Measurements from ENCODE around the gene CSF2RB.
A peak's percentile ranks its signal among the peaks of the same experiment; 100 is the strongest.
"Not testable (repeated sequence)": the region's sequence is repeated elsewhere in the genome, so short reads cannot be mapped to it uniquely, and the experiment has no call there.

The CSF2RB gene

GRCh38 chr22:36977401-36977861, 64.0 kb downstream of the CSF2RB start:
- DNase-seq, result peak; percentile 34 to 59

GRCh38 chr22:36977947-36978660, 64.7 kb downstream of the CSF2RB start:
- peak; percentile 75 to 79 for DNase-seq

- DNase-seq, result no peak
Observed at GRCh38 chr22:36979016-36979910, 65.8 kb downstream of the CSF2RB start.

- no peak for DNase-seq
Observed at GRCh38 chr22:36981247-36981775, 67.9 kb downstream of the CSF2RB start.

GRCh38 chr22:36982136-36982535, 68.7 kb downstream of the CSF2RB start:
- no peak for DNase-seq

- no peak for DNase-seq
Observed at GRCh38 chr22:36985211-36985889, 71.9 kb downstream of the CSF2RB start.

GRCh38 chr22:36986242-36986821, 72.9 kb downstream of the CSF2RB start:
- DNase-seq, result peak in 1 of 2 experiments; percentile 37

GRCh38 chr22:36988075-36988832, 74.8 kb downstream of the CSF2RB start:
- no peak for DNase-seq

GRCh38 chr22:36989012-36989411, 75.6 kb downstream of the CSF2RB start:
- DNase-seq, result not testable (repeated sequence)
